Activated CD4-positive, alpha-beta T cell treated with anti-CD3 and anti-CD28 coated beads for 1 hour (primary cell): Measurements from ENCODE around the gene TYW1.
"Not testable (repeated sequence)": the region's sequence is repeated elsewhere in the genome, so short reads cannot be mapped to it uniquely, and the experiment has no call there.

Source experiments
- DNase-seq: peaks from one replicate; pipeline ENCODE4 v3.0.0-alpha.2; 2020

TYW1 gene

DNA sequence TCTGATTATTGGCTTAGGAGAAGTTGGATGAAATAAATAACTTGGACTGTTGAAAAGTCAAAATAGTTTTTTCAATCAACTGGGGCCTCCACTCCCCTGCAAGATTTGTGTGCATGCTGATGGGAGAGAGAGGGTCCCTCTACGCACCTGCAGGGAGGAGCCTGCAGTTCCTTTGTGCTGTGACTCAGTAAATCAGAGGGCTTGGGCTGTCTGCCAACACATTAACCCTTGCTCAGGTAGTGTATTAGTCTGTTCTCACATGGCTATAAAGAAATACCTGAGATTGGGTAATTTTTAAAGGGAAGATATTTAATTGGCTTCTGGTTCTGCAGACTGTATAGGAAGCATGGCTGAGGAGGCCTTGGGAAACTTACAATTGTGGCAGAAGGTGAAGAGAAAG lies 261.1 kb downstream of the TYW1 start:
- not testable (repeated sequence) for DNase-seq

DNA sequence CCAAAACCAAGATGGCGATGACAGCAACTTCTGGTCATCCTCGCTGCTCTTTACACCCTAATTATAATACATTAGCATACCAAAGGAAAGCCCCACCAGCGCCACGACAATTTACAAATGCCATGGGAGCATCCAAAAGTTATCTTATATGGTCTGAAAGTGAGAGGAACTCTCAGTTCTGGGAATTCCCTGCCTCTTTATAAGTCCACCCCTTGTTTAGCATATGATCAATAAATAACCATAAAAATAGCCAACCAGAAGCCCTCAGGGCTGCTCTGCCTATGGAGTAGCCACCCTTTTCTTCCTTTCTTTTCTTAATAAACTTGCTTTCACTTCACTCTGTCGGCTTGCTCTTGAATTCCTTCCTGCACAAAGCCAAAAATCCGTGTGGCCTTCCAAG lies 262.7 kb downstream of the TYW1 start:
- DNase-seq, result not testable (repeated sequence)

DNA sequence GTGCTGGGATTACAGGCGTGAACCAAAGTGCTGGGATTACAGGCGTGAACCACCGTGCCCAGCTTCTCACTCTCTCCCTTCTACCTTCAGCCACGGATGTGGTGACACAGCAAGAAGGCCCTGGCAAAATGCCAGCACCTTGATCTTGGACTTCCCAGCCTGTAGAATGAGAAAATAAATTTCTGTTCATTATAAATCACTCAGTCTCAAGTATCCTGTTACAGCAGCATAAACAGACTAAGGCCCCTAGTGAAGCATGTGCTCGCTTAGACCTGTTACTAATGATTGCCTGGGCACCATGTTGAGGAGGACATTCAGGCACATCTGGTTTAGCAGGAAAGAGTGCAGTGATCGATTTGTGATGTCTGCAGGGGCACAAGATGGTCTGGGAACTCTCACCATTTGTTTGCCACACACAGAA lies 263.5 kb downstream of the TYW1 start:
- not testable (repeated sequence) for DNase-seq

DNA sequence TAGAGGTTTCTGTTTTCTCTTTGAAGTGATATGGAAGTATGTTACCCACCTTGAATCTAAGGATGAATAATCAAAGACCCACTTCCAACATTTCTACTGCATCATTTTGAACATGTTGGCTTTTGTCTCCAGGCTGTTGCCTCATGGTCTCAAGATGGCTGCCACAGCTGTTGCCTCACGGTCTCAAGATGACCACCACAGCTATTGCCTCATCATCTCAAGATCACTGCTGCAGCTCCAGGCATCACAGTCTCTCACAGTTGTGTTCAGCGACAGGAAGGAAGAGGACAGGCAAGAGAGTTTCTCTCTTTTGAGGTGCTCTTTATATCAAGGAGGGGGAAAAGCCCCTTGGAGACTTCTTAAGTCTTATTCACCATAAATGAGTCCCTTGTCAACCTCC lies 267.4 kb downstream of the TYW1 start:
- not testable (repeated sequence) for DNase-seq

DNA sequence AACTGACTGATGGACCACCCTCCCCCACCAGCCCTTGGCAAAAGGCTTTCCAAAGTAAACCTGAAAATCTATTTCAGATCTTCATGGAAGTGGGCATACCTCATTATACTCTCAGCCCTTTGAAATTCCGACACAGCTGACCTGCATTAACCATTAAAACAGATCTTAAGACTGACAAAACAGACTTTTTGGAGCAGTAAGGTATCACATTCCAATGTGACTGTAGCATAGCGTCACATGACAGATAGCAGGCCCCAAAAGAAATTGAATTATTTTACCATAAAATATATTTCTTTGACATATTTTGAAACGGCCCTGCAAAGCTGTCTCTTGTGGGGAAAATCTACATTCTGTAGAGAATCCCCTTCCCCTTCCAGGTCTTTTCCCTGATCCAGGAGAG lies 269.4 kb downstream of the TYW1 start:
- DNase-seq, result not testable (repeated sequence)

DNA sequence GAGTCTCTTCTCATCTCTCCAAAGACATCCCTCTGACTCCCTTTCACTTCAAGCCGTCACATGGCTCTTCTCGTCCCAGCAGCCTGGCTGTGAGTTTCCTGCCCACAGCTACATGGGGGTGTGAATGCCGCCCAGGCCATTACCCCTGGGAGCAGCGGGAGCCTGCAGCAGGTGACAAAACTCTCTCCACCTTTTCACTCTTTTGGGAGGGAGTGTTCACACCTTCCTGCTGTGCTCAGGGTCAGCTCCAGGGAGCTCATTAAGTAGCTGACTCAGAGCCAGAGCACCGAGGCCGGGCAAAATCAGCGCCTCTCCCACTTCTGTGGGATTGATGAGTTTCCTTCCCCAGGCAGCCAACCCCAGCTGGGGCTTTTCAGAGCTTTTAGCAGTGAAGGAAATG lies 271.3 kb downstream of the TYW1 start:
- no peak for DNase-seq

DNA sequence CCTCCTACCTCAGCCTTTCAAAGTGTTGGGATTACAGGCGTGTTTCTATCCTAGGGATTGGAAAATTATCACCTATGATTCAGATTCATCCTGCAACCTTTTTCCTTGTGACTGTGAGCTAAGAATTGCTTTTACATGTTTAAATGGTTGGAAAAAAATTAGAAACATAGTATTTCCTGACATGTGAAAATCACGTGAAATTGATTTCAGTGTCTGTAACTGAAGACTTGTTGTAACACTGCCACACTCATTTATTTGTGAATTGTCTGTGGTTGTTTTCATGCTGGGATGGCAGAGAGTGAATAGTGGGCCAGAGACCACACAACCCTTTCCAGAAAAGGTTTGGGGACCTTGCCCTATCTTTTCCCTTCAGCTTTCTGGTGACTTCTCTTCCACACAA lies 273.3 kb downstream of the TYW1 start:
- DNase-seq, result not testable (repeated sequence)
